ENCODE data around the gene RSRC1. TPM values are rescaled to one million over a fixed set of nuclear protein-coding genes. Genes with fewer than 3 reads are reported as not detected.
"Not testable (repeated sequence)": the region's sequence is repeated elsewhere in the genome, so short reads cannot be mapped to it uniquely, and the experiment has no call there.

Gene RSRC1
- total and polyA plus RNA-seq, 10 donors: 7.2 to 56.5 (median 33.1) TPM

DNA sequence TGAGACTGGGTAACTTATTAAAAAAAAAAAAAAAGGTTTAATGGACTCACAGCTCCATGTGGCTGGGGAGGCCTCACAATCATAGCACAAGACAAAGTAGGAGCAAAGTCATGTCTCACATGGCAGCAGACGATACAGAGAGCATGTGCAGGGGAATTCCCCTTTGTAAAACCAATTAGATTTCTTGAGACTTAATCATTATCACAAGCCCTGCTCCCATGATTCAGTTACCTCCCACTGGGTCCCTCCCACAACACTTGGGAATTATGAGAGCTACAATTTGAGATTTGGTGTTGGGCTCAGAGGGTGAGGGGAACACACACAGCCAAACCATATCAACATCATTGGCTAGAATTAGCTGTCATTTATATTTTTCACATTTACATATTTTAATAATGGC lies 221.0 kb downstream of the RSRC1 start:
- no peak overlapping the region for H3K4me3 ChIP-seq
- H3K4me1 ChIP-seq: no peaks in the 10 kb centered on the region
- no peak overlapping the region for H3K27ac ChIP-seq
- intact Hi-C loops (cut with DNase I; ENCODE audit: low total_unique reads): no loop called here
- H3K27me3 ChIP-seq (replicated peaks in 1 of 7): no peaks in the 10 kb centered on the region
- H3K9me3 ChIP-seq: peaks cover 0 to 3% (median 0%) of the 10 kb centered on the region in 8 donors
- DNase-seq: no peak
- WGBS, 5 donors: 65 to 87% (median 81%) methylated on average over 1 of the region's 1 CpG
- peaks cover 0 to 3% (median 0%) of the 10 kb centered on the region in 6 donors for H3K36me3 ChIP-seq
- TF ChIP-seq, protein P1, sequence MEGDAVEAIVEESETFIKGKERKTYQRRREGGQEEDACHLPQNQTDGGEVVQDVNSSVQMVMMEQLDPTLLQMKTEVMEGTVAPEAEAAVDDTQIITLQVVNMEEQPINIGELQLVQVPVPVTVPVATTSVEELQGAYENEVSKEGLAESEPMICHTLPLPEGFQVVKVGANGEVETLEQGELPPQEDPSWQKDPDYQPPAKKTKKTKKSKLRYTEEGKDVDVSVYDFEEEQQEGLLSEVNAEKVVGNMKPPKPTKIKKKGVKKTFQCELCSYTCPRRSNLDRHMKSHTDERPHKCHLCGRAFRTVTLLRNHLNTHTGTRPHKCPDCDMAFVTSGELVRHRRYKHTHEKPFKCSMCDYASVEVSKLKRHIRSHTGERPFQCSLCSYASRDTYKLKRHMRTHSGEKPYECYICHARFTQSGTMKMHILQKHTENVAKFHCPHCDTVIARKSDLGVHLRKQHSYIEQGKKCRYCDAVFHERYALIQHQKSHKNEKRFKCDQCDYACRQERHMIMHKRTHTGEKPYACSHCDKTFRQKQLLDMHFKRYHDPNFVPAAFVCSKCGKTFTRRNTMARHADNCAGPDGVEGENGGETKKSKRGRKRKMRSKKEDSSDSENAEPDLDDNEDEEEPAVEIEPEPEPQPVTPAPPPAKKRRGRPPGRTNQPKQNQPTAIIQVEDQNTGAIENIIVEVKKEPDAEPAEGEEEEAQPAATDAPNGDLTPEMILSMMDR (IDR thresholded peaks at IDR 0.05 in 8 of 11, conservative IDR thresholded peaks at IDR 0.05 in 3 of 11): no peak
- TF ChIP-seq POLR2A (IDR thresholded peaks at IDR 0.05): no peak
- TF ChIP-seq POLR2AphosphoS5 (IDR thresholded peaks at IDR 0.05): no peak

DNA sequence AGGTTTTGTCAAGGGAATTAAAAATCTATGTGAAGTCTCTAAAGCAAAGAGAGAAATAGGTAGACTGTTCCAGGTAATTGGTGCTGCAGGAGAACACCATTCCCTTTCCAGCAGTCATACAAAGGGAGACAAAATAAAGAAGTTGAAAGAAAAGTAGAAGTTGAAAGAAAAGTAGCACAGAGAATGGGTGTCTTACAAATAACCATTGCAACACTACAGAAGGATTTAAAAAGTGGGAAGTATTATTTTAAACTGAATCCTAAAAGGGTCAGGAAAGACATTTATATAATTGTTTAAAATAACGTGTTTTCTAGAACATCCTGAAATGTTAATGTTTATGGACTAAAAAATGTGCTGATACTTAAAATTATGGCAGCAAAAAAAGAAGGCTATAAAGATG lies 223.8 kb downstream of the RSRC1 start:
- H3K36me3 ChIP-seq: peaks cover 0 to 15% (median 0%) of the 10 kb centered on the region in 6 donors
- no peaks in the 10 kb centered on the region for H3K9me3 ChIP-seq
- H3K4me1 ChIP-seq: no peaks in the 10 kb centered on the region
- no peak overlapping the region for H3K27ac ChIP-seq
- intact Hi-C loops (cut with DNase I; ENCODE audit: low total_unique reads): no loop called here
- 52 to 76% (median 64%) methylated on average over 1 of the region's 1 CpG for WGBS, 5 donors
- TF ChIP-seq, protein P1 (IDR thresholded peaks at IDR 0.05 in 8 of 11, conservative IDR thresholded peaks at IDR 0.05 in 3 of 11): no peak
- no peak for TF ChIP-seq POLR2AphosphoS5 (IDR thresholded peaks at IDR 0.05)
- no peak for TF ChIP-seq POLR2A (IDR thresholded peaks at IDR 0.05)
- no peak overlapping the region for H3K4me3 ChIP-seq
- no peaks in the 10 kb centered on the region for H3K27me3 ChIP-seq (replicated peaks in 1 of 7)
- DNase-seq: no peak

DNA sequence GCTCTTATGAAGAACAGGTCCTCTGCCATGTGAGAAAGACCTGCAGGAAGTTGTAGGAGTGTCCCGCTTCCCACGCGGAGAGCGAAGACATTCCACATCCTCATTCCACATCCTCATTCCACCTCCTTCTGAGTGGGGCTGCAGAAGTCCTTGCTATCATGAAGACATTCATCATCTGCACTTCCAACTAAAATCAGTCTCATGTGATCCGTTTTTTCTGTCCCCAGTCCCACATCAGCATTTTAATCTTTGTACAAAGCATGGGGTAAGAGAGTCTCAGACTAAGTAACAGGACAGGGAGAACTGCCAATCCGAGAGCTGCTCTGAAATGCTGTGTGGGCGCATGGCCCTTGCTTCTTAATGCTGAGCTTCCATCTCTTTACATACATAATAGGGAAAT lies 227.2 kb downstream of the RSRC1 start:
- Histone ChIP-seq H3K27me3 (replicated peaks in 1 of 7) (no peaks in the 10 kb centered on the region), H3K4me3 (no peak overlapping the region), H3K4me1 (no peaks in the 10 kb centered on the region), H3K9me3 (peaks cover 0 to 11% (median 3%) of the 10 kb centered on the region in 8 donors), H3K36me3 (peaks cover 0 to 15% (median 0%) of the 10 kb centered on the region in 6 donors), H3K27ac (no peak overlapping the region)
- 81 to 92% (median 86%) methylated on average over 7 of the region's 7 CpGs for WGBS, 5 donors
- intact Hi-C loops (cut with DNase I; ENCODE audit: low total_unique reads): no loop called here
- TF ChIP-seq POLR2AphosphoS5 (IDR thresholded peaks at IDR 0.05) (no peak), POLR2A (IDR thresholded peaks at IDR 0.05) (no peak)
- TF ChIP-seq, protein P1 (IDR thresholded peaks at IDR 0.05 in 8 of 11, conservative IDR thresholded peaks at IDR 0.05 in 3 of 11): no peak
- DNase-seq: no peak

DNA sequence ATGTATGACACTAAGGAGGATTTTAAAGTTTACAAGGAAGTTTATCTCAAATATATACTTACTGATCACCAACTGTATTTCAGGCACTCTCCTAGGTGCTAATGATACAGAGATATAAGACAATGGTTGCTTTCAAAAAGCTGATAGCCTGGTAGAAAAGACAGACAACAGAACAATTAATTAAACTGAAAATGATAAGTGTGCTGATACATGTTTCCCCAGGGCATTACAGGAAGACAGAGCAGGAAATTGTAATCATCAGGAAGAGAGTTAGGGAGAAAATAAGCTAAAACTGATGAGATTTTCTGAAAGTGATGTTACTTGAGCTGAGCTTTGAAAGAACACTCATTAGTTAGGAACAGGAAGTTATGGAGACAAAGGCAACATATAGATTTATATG lies 229.7 kb downstream of the RSRC1 start:
- no peaks in the 10 kb centered on the region for H3K27me3 ChIP-seq (replicated peaks in 1 of 7)
- intact Hi-C loops (cut with DNase I; ENCODE audit: low total_unique reads): no loop called here
- peaks cover 0 to 15% (median 0%) of the 10 kb centered on the region in 6 donors for H3K36me3 ChIP-seq
- no peak overlapping the region for H3K27ac ChIP-seq
- DNase-seq: no peak
- H3K4me1 ChIP-seq: no peaks in the 10 kb centered on the region
- TF ChIP-seq POLR2AphosphoS5 (IDR thresholded peaks at IDR 0.05): no peak
- TF ChIP-seq POLR2A (IDR thresholded peaks at IDR 0.05): no peak
- TF ChIP-seq, protein P1 (IDR thresholded peaks at IDR 0.05 in 8 of 11, conservative IDR thresholded peaks at IDR 0.05 in 3 of 11): no peak
- H3K4me3 ChIP-seq: no peak overlapping the region
- H3K9me3 ChIP-seq: peaks cover 0 to 13% (median 3%) of the 10 kb centered on the region in 8 donors

DNA sequence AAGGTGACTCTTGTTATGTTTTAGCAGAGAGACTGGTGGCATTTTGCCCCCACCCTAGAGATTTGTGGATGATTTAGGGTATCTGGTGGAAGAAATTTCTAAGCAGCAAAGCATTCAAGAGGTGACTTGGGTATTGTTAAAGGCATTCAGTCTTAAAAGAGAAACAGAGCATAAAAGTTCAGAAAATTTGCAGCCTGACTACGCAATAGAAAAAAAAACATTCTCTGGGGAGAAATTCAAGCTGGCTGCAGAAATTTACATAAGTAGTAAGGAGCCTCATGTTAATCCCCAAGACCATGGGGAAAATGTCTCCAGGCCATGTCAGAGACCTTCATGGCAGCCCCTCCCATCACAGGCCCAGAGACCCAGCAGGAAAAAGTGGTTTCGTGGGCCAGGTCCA lies 231.1 kb downstream of the RSRC1 start:
- H3K27ac ChIP-seq; H3K27me3 ChIP-seq (replicated peaks in 1 of 7); H3K4me3 ChIP-seq; intact Hi-C loops (cut with DNase I; ENCODE audit: low total_unique reads); DNase-seq; H3K4me1 ChIP-seq: not testable (repeated sequence)
- Histone ChIP-seq H3K36me3 (peaks cover 0 to 11% (median 0%) of the 10 kb centered on the region in 6 donors), H3K9me3 (peaks cover 0 to 13% (median 3%) of the 10 kb centered on the region in 8 donors)
- 96 to 100% (median 98%) methylated on average over 2 of the region's 2 CpGs for WGBS, 5 donors

Data from spleen (tissue), 11 donors.